ENCODE results near the gene MFSD6.
"Not testable (repeated sequence)": the region's sequence is repeated elsewhere in the genome, so short reads cannot be mapped to it uniquely, and the experiment has no call there.

MFSD6 gene

DNA sequence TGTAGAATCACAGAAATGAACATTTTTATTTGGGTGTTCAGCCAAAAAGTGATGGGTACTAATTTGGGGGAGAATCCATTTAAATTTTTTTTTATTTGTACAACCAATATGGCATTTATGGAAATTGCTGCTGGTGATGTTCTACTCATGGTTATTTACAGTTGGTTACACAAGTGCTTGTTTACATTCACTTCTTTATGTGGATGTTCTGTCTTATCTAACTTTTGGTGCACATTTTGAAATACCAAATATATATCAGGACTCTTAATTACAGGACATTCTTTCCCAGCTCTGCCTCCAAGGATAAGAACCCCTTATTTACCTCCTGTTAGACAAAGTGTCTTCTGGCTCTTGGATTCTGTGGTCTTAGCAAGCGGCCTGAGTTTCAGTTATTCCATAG, 91.1 kb downstream of the MFSD6 start:
- DNase-seq: no peak

DNA sequence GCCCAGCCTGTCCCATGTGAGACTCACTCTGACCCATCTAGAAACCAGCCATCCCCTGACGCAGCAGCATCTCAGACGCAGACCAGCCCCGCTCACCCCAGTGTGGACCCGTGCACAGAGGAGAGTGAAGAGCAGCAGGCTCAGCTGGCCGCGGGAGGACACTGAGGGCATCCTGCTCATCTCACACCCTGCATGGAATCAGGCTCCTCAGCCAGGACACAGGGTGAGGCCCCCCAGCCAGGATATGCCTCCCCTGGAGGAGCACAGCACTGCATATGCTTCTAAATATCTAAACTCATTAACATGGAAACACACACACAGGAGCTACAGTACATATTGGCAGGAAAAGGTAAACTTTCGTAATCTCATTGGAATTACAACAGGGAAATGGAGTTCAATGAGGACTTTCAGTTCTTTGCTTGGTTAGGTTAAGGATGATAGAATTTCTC, 91.9 kb downstream of the MFSD6 start:
- DNase-seq: peak in 3 of 51 donors; percentile 9 to 28 (median 13)

- DNase-seq: no peak
Observed at GRCh38 chr2:190501231-190501630, 93.1 kb downstream of the MFSD6 start.

DNA sequence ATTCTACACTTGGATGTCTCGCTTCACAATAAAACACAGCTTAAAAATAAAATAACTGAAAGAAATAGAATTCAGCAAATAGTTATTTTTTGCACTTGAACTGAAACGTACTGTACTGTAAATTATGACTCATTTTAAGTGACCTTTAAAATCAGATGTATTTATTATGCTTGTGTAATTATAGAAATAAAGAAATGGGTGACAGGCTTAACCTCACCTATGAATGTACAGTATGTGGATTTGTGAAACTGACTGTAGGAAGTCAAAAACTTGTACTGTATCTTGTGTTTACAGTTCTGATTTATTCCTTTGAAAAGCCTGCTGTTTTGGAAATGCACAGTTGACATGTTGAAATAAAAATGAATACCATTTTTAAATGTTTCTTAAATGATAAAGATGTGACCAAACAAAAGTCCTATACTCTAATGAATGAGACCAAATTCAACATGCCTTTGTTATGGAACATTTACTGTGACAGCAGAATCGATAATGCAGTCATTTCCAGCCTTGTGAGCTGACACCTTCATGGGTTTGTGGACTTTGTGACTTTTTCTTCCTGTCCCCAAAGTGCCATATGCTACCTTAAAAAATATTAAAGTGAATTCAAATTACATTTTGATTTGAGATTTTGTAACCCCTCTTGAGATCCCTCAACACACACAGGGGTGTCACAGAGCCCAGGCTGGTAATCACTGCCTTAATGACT, 93.7 kb downstream of the MFSD6 start:
- DNase-seq: no peak

GRCh38 chr2:190503088-190503487, 94.9 kb downstream of the MFSD6 start:
- DNase-seq: no peak

DNA sequence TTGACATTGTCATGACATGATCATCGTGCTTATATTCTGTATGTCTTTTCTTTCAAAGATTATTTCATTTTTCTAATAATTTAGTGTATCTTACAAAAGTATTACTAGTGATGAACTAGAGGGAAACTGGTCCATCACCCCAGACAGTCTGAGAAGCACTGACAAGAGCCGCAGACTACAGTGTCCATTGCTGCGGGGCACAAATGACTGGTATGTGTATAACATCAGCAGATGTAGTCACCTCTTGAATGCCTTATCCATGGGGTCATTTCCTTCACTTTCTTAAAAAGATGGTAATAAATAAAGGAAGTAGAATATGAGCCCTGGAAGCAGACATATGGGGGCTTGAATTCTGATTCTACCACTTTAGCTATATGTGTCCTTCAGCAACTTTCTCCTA, 96.8 kb downstream of the MFSD6 start:
- DNase-seq: no peak

DNA sequence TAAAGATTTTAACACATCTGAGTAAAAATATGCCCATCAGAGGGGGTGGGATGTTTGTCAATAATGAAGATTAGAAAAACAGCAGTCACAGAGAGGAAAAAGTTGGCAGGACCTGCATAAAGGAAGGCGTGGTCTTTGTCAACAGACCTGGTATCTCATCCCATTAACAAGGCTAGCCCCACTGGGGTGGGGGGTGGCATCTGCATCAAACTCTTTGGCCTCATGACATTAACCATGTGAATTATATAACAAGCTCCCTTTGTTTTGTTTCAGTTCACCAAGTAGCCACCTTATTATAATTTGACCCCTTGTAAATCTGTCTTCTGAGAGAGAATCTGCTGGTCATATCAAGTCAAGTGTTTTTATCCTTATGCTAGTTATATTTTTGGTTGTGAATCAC, 97.5 kb downstream of the MFSD6 start:
- DNase-seq: no peak

- DNase-seq: peak in 1 of 51 donors; percentile 14
Observed at GRCh38 chr2:190506666-190507065, 98.5 kb downstream of the MFSD6 start.

DNA sequence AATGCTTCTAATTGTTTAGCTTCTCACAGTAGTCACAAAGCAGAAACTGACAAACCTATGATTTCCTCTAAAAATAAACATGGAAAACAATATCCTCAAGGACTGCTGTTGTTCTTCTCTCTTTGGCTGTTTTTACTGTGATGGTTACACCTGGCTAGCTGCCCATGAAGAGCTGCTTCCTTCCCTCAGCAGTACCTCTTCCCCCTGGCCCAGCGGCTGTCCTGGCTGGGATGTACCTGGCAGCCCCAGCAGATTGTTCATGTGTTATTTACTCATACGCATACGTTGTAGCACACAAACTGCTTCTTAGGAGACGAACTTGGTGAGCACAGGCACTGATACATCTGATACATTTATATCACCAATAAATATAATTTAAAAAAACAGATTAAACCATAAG, 99.0 kb downstream of the MFSD6 start:
- DNase-seq: peak in 1 of 51 donors; percentile 16

DNA sequence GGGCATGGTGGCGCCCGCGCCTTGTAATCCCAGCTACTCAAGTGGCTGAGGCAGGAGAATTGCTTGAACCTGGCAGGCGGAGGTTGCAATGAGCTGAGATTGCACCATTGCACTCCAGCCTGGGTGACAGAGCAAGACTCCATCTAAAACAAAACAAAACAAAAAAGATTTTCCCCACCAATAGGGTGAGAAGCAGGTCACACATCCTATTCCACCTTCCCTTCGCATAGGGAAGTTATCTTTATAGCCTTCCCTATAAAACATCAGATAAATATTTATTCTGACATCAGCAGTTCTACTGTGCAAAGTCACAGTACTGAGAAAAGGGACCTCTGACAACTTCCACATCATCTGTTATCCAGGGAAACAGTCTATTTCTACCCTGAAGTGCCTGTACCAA, 101.7 kb downstream of the MFSD6 start:
- DNase-seq: not testable (repeated sequence)

- DNase-seq: peak in 1 of 51 donors; percentile 14
Observed at GRCh38 chr2:190511104-190511503, 102.9 kb downstream of the MFSD6 start.

GRCh38 chr2:190512539-190513095, 104.5 kb downstream of the MFSD6 start:
- DNase-seq: no peak

DNA sequence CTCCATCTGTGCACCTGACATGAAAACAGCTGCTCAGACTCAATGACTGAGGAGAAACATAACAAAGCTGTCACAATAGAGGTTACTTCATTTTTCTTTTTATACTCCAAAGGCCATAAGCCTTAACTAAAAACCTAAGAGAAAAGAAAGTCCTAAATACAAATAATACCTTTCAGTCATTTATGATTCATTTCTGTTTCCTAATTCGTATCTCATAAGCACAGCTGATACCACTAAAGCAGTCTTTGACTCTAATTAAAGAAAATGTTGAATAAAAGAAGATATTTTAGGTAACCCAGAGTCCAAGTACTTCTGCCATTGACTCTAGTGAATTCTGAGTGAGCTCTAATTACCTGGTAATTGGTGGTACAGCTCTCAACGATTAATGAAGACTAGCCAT, 105.7 kb downstream of the MFSD6 start:
- DNase-seq: no peak

DNA sequence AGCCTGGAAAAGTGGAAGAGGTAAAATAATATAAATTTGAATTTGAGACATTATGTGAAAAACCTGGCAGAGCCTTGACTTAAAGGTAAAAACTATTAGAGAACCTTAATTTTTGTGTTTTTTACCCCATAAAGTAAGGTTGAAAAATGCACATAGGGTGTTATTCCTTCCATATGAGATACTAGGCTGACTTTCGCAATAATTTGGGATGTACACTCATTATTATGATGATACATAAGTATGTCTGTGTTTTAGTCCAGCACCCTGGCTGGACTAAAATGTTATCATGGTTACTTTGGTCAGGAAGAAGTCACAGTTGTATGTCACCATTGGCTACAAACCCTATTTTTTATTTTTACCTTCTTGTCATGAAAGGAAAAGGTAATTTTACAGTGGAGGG, 106.5 kb downstream of the MFSD6 start:
- no peak for DNase-seq

DNA sequence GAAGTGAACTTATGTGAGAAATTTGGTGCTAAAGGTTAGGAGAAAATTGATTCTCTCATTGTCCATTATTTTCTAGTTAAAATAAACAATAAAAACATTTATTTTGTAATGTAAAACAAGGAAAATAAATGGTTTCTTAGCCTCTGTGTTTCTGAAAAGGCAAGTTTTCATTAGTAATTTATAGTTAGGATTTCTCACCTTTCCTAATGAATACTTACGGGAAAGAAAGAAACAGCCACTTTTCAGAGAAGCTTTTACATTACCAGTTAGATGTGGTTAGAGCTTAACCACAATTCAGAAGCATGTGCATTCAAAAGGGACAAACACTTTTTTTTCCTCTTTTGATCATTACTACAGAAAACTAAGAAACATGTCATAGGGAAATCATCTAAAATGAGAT, 107.5 kb downstream of the MFSD6 start:
- no peak for DNase-seq

GRCh38 chr2:190517468-190517867, 109.3 kb downstream of the MFSD6 start:
- DNase-seq: no peak

- no peak for DNase-seq
Observed at GRCh38 chr2:190519975-190520767, 112.0 kb downstream of the MFSD6 start.

- DNase-seq: no peak
Observed at GRCh38 chr2:190524928-190525327, 116.8 kb downstream of the MFSD6 start.

- no peak for DNase-seq
Observed at GRCh38 chr2:190526105-190526750, 118.1 kb downstream of the MFSD6 start.

DNA sequence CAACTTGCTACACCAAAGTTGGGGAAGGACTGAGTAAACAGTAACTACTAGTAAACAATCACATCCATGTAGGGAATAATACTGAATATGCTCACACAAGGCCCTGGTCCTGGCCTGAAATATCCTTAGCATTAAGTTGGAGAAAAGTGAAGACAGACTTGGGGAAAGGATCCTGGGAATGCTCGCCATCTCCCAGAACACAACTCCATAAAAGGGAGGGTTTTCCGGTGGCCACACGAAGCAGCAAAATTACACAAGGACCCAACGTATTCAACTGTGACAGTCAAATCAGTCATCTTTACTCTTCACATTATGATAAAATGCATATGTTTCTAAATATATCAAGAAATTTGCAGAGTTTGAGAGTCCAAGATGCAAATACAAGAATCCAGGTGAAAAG, 119.1 kb downstream of the MFSD6 start:
- DNase-seq: no peak

DNA sequence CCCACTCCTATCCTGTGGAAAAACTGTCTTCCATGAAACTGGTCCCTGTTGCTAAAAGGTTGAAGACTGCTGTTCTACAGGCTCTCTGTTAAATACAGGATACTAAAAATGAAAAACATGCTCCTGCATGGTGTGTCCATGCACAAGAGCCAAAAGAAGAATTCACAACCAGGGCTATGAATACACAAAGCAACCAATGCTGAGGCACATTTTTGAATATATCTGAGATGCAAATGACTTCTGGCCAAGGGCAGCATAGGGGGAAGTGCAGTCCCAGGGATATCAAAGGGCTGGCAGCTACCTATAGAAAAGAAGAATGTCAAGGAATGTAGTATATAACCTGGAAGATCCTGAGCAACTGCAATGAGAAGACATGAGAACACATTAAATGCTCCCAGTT, 119.8 kb downstream of the MFSD6 start:
- DNase-seq: no peak

- DNase-seq: no peak
Observed at GRCh38 chr2:190528521-190529001, 120.4 kb downstream of the MFSD6 start.
